A549 treated with Mapracorat at 1 μM for 4 hours (cell line): ENCODE data around the gene SERTAD1. TPM values are rescaled to one million over a fixed set of nuclear protein-coding genes. Genes with fewer than 3 reads are reported as not detected.

ENCODE experiments used
- total RNA-seq: library from RNA; stranded (reverse); fragments of 200-300 nt; extraction: Qiagen RNA extraction; gene quantifications from 5 replicates; pipeline ENCODE4 v1.2.3, GENCODE V29; 2022

The SERTAD1 gene, protein sequence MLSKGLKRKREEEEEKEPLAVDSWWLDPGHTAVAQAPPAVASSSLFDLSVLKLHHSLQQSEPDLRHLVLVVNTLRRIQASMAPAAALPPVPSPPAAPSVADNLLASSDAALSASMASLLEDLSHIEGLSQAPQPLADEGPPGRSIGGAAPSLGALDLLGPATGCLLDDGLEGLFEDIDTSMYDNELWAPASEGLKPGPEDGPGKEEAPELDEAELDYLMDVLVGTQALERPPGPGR
- 22.5 to 38.9 TPM (median 31.3 TPM) in 5 replicates for total RNA-seq

DNA sequence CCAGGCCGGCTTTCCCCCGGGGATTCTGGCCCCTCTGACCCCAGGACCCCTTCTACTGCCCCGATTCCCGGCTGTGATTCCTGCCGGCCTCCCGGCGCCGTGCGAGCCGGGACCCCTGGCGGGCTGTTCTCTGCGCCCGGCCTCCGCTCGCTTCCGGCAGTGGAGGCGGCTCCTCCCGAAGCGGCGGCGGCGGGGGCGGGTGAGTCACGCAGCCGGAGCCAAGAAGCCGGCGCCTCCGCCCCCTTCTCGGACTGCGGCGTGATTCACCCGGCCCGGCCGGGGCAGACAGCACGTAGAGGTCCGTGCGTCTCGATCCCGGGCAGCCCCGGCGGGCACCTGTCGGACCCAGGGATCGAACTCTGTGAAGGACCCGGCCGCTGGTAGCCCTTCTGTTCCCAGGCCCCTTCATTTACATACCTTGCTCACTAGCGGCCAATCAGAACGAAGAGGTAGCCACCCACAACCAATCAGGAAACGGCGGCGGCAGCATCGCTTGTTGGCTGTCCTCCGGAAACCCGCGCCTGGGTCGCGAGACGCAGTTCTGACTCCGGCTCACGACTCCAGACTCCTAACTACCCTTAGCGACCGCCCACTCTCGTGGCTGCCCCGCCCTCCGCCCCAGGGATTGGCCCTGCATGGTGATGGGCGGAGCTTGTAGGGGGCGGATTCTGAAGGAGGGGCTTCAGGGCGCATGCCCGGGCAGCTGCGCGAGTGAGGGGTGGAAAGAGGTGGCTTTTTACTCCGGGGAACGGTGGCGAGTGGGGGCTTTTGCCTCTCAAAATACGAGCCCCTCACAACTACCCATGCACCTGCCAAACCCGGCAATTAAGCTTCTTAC lies at the start of gene SERTAD1:
SERTAD1 (minus strand) TSS at position 543 of the 838 bp plus-strand sequence. CDS start 2,446 bp downstream, outside the sequence.

DNA sequence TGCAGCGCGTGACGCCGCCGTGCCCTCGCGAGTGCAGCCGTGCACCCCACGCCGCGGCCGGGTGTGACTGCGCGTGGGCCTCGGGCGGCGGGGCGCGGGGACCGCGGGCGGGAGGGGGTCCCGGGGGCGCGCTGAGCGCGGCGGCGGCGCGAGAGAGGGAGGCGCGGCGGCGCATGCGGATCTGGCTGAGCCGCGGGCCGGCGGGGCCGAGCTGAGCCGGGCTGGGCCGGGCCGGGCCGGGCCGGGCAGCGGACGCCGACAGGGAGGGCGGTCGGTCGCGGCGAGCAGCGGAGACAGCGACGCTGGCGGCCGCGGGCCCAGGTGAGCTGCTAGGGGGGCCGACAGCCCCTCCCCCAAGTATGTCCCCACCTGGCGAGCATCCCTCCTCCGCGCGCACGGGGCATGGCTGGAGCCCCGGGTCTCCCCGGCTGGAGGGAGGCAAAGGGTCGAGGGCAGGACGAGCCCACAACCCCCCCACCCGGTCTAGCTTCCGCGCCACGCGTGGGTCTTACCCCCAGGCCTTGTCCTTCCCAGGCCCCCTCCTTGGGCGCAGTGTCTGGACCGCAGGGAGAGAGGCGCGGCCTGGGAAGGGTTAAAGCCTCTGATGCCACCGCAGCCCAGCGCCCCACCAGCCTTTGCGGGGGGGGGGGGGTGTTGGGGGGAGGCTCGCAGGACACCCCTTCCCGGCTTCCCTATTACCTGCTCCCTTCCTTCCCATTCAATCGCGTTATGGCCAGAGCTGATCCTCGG lies 41.4 kb upstream of the SERTAD1 start, which contains the start of gene SPTBN4:
SPTBN4 (plus strand) TSS at position 17 of the 750 bp plus-strand sequence. CDS start 5,621 bp downstream, outside the sequence.

DNA sequence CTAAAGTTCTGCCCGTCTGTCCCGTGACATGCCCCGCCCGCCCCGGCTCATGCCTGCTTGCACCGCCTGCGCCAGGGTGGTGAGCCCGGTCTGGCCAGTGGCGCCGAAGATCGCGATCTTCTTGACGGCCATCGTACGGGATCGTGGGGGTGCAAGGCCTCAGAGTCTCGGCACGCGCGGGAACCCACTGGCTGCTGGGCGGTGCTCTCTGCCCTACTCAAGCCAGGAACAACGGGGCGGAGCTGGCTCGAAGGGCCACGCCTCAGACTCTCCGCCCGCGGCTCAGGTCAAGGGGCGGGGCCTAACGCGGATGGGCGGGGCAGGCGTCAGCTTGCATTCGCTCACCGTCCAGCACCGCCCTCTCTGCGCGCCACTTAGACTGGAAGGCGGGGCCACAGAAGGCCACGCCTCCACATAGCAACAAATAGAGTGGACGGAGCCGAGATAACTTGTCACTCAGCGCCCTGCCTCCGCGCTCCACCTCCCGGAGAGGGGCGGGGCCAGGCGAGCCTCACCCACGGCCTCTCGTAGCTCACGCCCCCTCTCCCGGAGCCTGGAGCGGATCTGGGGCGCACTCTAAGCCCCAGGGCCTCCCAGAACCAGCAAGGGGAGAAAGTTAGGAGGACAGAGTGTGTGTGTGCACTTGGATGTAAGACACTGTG lies 39.9 kb upstream of the SERTAD1 start, which contains the start of gene BLVRB:
BLVRB (minus strand) TSS at position 189 of the 662 bp plus-strand sequence; CDS start at position 132, 57 bp downstream.

DNA sequence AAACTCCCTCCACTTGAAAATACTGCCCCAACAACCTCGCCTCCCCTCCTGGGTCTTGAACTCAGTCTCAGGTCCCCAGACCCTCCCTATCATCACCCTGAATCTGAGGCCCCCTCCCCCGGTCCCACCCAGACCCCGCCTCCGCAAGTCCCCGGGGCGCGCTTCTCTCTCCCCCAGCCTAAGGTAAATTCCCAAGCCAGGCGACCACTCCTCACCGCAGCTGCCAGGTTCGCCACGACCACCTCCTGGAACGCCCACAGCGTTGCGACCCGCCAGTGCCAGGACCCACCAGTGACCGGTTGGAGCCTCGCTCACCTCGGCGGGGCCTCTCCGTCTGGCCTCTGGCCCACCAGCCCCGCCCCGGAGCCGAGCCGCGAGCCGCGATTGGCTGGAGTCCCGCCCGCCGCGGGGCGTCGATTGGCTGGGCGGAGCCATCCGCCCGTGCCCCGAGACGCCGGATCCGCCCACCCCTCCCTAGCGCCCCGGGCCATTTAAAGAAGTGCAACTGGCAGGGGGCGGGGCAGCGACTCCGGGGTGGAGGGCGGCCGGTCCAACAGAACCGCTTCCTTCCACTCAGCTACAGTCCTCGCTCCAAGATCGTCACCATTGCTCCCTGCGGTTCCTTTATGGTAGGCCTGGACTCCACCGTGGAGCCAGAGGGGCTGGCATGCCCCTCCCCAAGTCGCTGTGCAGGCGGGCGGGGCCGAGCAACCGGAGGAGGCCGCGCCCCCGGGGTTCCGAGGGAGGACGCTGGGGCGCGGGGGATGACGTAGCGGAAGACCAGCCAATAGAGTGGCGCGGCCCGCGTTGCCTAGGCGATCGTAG lies 18.4 kb upstream of the SERTAD1 start, which contains the start of gene SERTAD3:
SERTAD3 (minus strand) TSS at position 336 of the 825 bp plus-strand sequence. CDS start 2,255 bp downstream, outside the sequence.

DNA sequence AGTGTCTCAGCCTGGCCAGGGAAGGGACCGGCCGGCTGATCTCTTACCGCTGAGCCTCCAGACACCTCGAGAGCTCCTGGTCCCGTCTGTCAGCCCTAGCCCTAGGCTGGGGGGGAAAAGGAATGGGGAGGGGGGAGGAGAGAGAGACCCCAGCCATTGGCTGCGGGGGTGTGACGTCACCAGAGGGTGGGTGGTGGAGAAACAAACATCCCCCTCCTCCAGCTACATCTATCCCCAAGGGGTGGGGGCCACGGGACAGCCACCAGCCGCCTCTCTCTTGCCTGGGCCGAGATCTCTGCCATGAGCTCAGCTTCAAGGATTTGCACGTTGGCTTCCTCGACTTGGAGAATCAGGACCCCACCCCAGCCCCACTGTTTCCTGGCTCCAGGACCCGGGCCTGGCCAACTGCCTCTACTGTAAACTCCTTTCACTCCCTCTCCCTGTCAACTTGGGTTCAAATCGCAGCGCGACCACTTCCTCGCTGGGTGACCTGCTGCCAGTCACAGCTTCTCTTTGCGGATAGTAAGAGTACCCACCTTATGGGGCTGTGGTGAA lies 12.4 kb downstream of the SERTAD1 start, which contains the start of gene PRX:
PRX (minus strand) TSS at position 88 of the 555 bp plus-strand sequence. CDS start 5,446 bp downstream, outside the sequence.

DNA sequence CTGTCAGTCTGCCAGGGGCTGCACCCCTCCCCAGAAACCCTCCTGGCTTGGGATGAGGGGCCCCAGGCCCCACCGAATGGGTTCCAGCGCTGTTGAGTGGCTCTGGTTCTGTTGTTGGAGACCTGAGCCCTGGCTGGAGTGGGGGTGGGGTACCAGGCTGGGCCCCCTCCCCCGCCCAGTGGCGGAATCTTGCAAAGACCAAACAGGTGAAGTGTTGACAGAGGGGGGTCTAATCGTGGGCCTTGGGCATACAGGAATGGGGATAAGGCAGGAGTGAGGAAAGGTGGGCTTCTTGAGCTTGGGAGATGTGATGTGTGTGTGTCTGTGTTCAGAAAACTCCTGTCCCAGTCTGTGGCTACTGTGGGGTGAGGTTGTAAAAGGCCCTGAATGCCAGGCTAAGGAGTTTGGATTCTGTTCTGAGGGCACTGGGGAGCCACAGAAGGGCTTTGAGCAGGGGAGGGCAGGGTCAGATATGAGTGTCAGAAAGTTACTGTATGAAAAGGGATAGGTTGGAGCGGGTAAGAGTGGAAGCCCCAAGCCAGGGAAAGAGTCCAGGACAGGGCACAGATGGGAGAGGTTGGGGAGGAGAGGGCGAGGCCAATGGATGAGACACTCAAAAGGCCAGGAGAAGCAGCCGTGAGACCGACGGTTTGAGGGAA lies 35.6 kb downstream of the SERTAD1 start, which contains the start of gene HIPK4:
HIPK4 (minus strand) TSS at position 98 of the 659 bp plus-strand sequence. CDS start 279 bp downstream, outside the sequence.

Other genes with a start within 250 kb of the SERTAD1 start
- 12.1 to 16.8 TPM (median 15.5 TPM) in 5 replicates for gene MAP3K10, start 234.6 kb downstream of the SERTAD1 start, total RNA-seq
- 0.21 to 0.47 TPM (median 0.34 TPM) in 4 of 5 replicates, not detected in the other for gene TTC9B, start 207.6 kb downstream of the SERTAD1 start, total RNA-seq
- gene CCNP, start 199.3 kb downstream of the SERTAD1 start, total RNA-seq: 0.13 to 0.44 TPM (median 0.16 TPM) in 5 replicates
- 123 to 189 TPM (median 171 TPM) in 5 replicates for gene AKT2, start 140.6 kb downstream of the SERTAD1 start, total RNA-seq
- 25.5 to 31.7 TPM (median 30.0 TPM) in 5 replicates for gene C19orf47, start 77.6 kb downstream of the SERTAD1 start, total RNA-seq
- gene PLD3, start 77.3 kb downstream of the SERTAD1 start, total RNA-seq: 258 to 266 TPM (median 261 TPM) in 5 replicates
- 0.17 to 0.38 TPM (median 0.26 TPM) in 5 replicates for gene HIPK4, start 35.8 kb downstream of the SERTAD1 start, total RNA-seq
- gene PRX, start 12.6 kb downstream of the SERTAD1 start, total RNA-seq: 0.95 to 1.8 TPM (median 1.4 TPM) in 5 replicates
- gene SERTAD3, start 18.3 kb upstream of the SERTAD1 start, total RNA-seq: 38.2 to 47.6 TPM (median 43.8 TPM) in 5 replicates
- gene BLVRB, start 39.8 kb upstream of the SERTAD1 start, total RNA-seq: 246 to 360 TPM (median 316 TPM) in 5 replicates
- 0.34 to 0.85 TPM (median 0.59 TPM) in 5 replicates for gene SPTBN4, start 41.0 kb upstream of the SERTAD1 start, total RNA-seq
- gene SHKBP1, start 150.9 kb upstream of the SERTAD1 start, total RNA-seq: 100 to 141 TPM (median 132 TPM) in 5 replicates
- 34.0 to 57.1 TPM (median 54.1 TPM) in 5 replicates for gene LTBP4, start 175.4 kb upstream of the SERTAD1 start, total RNA-seq